Hippocampal formation (tissue), 2 donors: ENCODE measurements around the gene DIMT1.

Experiments used
- DNase-seq, 2 donors: peaks; one replicate each; lab custom pipeline; 2025; lab: John Stamatoyannopoulos, UW

DIMT1 gene

DNA sequence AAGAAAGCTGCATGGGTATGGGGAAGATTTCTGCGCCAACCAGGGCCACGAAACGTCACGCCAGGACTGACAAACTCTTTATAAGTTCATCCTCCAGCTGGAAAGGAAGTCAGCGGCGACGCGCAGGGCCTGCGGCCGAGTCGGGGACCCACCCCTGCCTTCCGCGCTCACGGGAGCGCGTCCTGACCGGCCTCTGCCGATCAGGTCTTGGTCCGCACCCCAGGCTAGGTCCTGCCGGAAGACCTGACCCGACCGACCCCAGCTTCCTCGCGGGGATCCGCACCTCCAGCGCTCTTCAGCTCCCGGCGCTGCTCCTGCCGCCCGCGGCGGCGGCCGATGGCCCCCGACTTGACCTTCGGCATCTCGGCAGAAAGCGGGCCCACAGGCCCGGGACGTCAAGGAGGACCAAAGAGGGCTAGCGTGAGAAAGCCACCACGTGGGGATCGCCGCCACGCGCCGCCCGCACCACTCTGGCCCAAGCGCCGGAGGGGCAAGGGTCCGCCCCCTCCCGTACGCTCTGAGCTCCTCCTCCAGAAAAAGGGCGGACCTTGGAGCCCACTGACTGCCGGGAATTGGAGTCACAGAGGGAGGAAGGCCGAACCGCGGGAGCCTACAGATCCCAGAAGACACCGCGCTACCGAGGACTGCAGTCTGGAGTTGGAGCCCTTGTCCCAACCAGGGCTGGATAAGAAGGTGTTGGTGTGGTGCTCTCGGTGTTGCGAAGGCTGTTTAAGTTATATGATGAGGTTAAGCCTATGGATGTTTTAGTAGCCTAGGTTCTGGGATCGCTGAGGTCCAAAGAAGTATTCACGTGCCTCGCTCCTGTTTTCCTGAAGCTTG, at the start of gene DIMT1:
Gene DIMT1, minus strand, starts transcription at position 495 of the 840 bp plus-strand sequence. Its CDS starts 133 bp downstream, at position 362.
- peak; percentile 95 to 98 for DNase-seq

DNA sequence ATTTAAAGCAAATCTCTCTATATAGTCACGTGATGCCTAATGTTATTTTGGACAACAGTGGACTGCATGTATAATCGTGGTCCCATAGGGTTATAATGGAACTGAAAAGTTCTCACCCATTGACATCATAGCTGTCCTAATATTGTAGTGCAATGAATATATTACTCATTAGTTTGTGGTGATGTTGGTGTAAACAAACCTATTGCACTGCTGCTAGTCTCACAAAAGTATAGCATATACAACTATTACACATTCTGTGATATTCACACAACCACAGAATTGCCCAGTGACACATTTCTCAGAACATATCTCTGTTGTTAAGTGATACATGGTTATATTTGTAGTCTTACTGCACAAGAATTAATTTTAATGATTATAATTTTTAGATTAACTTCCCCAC, 46.6 kb upstream of the DIMT1 start:
- DNase-seq, result no peak

DNA sequence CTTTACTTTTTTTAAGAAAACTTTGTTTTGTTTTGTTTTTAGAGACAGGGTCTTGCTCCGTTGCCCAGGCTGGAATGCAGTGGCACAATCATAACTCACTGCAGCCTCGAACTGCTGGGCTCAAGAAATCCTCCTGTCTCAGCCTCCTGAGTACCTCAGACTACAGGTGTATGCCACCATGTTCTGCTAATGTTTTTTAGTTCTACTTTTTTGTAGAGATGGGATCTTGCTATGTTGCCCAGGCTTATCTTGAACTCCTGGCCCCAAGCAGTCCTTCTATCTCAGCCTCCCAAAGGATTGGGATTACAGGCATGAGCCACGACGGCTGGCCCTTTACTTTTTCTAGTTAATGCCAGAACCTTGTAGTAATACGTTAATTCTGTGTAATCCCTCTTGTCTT, 44.8 kb upstream of the DIMT1 start:
- DNase-seq, result no peak

DNA sequence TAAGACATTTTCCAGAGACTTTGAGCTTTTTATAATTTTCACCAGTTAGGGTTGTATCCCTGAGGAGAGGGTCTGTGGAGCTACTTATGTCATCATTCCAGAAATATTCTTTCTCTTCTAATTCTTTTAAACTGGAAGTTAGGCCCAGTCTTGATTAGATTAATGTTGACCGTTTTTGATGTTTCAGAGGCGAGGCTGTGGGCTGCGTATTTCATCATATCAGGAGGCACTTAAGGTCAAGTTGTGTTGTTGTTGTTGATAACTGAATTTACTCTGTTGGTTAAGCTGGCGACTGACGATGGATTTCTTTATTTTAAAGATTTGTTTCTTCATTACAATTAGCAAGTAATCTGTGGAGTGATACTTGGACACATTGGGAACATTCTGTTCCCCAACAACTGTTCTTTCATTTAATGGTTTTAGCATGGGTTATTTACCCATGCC, 28.9 kb upstream of the DIMT1 start:
- DNase-seq, result no peak

DNA sequence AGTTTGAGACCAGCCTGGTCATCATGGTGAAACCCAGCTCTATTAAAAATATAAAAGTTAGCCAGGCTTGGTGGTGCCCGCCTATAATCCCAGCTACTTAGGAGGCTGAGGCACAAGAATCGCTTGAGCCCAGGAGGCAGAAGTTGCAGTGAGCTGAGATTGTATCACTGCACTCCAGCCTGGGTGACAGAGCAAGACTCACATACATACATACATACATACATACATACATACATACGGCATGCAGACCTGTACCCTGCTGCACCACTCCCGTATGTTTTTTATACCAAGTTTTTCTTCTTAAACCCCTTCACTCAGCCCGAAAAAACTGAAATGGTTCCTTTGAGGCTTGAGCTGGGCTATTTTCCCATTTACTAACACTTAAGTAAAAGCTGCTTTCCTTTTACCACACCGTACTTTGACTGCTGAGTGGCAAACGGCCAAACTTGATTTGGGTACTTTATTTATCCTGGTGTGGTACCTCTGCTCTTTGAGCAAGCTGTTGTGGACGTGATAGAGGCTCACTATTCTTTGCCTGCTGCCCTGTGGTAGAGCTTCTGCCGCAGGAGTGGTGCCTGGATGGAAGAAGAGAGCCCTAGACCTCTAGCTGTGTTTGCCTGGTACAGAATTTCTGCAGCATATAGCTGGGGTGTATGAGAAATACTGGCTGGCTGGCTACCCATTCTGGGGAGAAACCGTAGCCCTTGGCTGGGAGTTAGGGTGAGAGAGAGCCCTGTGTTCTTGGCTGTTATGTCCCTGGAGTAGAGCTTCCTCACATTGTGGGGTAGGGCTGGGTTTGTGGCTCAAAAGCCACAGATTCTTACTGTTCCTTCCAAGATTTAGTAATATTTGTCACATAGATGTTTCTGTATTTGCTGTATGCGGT, 28.3 kb upstream of the DIMT1 start:
- DNase-seq, result no peak

DNA sequence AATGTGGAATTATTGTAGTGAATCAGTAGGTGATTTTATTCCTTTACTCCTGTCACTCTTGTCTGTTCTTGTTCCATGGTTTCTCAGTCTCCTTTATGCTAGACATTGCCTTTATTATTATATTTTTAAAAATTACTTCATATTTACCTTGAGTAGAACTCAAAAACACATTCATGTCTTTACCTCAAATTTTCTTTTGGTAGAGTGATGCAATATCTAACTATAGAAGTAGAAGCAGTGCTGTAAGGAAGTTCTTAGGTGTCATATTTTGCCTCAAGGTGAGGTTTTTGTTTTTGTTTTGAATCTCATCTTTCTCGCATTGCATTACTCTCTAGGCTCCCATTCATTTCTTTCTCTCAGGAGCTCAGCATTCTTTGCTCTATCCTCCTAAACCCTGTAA, 21.1 kb upstream of the DIMT1 start:
- no peak for DNase-seq

DNA sequence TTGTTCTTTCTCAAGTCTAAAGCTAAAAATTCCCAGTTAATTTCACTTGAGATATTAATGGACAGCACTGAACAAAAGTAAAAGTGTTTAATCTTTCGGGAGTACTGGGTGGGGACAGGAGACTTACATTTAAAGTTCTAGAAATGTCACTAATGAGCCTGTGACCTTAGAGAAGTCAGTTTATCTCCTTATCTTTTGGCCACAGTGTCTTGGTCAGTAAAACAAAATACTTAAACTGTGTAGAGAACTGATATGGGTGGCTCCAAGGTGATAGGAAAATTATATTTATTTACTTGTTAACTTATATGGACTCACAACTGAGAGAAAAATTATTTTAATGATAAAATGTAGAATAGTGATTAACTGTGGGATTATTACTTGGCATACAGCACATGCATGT, 17.7 kb upstream of the DIMT1 start:
- no peak for DNase-seq

DNA sequence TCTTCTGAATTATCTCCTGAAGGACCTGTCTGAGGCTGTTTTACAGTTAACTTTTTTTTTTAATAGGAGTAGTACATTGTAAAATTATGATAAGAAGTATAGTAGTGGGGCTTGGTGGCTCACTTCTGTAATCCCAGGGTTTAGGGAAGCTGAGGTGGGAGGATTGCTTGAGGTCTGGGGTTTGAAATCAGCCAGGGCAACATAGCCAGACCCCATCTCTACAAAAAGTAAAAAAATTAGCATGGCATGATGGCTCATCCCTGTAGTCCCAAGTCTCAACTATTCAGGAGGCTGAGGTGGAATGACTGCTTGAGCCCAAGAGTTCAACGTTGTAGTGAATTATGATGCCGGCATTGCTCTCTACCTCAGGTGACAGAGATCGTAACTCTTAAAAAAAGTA, 15.9 kb upstream of the DIMT1 start:
- DNase-seq, result no peak

DNA sequence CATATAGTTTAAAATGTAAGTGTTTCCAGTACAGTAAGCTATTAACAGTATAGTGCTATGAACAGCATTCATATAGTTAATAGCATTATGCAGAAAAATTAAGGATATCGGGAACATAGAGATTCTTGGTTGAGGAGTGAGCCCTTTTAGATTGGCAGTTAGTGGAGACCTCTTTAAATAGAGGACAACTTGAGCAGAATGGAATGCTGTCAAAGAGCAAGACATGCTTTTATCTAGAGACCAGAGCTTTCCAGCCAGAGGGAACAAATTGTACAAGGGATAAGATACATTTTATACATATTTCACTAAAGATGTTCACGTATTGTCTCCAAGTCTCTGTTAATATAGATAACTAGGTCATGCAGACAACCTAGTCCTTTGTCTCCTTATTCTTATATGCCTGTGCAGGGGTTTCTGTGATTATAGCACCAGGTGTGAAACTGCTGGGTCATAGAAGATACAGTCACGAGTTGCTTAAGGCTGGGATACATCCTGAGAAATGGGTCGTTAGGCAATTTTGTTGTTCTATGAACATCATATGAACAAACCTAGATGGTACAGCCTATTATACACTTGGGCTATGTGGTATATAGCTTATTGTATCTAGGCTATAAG, 14.9 kb upstream of the DIMT1 start:
- DNase-seq, result no peak

DNA sequence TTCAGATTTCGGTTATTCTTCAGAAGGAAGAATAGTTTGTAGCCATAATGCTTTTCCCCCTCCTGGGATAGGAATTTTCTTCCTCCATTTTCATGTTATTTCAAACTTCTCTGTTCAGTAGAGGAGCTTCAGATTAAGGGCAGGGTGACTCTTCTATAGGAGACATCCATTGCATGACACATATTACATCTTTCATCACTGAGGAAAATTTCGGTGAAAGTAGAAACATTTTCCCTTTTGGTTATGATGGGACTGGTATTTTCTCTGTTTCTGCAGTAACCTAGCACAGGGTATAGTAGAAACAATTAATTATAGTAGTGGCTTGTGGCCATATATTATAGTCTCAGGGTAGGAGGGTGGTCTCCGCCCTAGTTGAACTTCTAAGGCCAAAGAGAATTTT, 10.0 kb upstream of the DIMT1 start:
- DNase-seq, result no peak

DNA sequence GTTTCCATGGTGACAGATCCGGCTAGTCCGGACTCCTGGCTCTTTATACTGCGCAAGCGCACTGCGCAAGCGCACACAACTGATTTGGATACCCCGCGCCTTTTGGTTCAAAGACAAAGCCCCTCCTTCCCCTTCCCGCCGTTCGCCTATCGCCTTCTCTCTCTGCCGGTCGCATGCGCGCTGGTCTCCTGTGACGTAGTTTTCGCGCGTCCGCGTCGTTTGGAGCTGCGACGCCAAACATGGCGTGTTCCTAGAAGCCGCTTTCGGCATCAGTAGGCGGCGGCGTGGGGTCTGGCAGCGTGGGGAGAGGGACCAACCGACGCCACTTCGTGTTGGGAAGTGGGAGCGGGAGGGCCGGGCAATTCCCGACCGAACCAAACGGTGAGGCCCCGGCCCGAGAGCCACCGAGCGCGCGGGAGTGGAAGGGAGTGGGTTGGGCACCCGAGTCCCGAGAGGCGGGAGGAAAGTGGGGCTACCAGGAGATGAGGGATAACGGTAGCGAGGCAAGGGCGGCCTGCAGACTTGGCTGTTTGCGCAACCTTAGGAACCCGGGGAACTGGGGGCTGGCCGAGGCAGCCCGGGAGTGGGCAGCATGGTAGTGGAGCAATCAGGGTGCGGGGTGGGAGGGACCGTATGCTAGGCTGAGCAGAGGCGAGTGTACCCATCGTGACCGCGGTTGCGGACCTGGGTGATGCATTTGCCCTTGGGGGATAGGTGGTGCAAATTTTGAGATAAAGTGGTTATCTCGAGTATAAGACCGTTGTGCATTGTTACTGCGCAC, 9.0 kb upstream of the DIMT1 start, which contains the start of gene IPO11:
Gene IPO11, plus strand, starts transcription at position 215 of the 781 bp plus-strand sequence. CDS start 24,517 bp downstream, outside the sequence.
- peak; percentile 97 to 98 for DNase-seq

DNA sequence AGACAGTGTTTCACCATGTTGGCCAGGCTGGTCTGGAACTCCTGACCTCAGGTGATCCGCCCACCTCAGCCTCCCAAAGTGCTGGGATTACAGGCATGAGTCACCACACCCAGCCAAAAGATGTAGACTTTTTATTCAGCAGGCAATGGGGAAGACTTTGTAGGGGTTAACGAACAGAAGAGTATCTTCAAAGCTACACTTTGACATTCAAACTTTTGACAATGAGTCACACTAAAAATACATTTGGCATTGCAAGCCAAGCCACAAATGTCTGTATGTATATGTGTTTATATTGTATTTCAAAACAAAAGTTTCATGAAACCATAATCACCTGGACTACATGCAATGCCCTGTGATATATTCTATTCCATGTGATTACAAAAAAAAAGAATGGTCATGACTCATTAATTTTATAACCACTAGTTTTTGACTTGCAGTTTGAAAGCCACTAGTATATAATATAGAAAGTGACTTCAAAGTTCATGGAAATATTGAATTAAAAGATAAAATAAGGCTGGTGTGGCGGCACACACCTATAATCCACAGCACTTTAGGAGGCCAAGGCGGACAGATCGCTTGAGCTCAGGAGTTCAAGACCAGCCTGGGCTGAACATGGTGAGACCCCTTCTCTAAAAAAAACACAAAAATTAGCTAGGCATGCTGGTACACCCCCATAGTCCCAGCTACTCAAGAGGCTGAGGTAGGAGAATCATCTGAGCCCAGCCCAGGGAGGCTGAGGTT, 8.3 kb downstream of the DIMT1 start:
- no peak for DNase-seq

DNA sequence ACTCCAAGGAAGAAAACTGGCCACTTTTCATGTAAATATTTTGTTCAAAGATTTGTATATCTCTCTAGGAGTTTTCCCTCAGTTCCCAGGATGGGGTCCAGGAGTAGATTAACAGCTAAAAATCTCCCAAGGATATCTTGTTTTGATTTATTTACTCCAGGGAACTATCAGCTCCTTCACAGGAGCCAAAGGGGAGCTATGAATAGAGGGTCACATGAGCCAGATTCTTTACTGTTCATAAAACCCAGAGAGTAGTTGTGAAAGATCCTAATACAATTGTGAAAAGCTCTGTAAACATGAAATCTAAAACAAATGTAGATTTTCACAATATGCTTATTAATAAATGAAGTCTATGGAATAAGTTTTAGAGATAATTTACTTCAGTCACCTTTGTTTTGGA, 16.9 kb downstream of the DIMT1 start:
- DNase-seq, result no peak

DNA sequence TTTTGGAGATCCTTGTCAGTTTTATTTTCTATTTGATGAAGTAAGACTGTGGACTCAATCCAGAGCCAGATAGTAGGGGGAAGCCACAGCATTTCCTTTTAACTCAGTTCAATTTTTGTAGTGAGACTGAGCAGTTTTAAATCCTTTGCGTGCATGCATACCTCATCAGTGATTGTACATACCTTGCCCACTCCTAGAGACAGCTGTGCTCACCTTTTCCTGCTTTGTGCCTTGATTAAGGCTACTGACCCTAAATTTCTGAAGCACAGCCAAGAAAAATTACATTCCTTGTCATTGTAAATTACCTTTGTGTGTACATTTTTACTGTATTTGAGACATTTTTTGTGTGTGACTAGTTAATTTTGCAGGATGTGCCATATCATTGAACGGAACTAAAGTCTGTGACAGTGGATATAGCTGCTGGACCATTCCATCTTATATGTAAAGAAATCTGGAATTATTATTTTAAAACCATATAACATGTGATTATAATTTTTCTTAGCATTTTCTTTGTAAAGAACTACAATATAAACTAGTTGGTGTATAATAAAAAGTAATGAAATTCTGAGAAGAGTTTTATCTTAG, 17.8 kb downstream of the DIMT1 start:
- DNase-seq, result no peak

DNA sequence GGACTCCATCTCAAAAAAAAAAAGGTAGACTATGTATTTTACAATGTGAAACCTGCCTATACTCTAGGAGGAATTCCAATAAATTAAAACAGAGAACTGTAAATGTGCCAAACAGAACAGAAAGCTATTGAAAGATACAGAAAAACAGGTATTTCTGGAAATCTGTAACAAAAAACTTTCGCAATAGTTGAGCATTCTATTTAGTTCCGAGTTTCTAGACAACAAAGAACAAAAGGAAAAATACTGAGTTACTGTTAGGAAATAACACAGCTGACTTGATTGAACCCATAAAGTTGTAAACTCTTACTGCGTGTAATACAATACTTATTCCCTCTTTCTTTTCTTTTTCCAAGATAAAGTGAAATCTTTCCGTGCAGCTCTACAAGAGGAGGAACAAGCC, 18.6 kb downstream of the DIMT1 start:
- no peak for DNase-seq

DNA sequence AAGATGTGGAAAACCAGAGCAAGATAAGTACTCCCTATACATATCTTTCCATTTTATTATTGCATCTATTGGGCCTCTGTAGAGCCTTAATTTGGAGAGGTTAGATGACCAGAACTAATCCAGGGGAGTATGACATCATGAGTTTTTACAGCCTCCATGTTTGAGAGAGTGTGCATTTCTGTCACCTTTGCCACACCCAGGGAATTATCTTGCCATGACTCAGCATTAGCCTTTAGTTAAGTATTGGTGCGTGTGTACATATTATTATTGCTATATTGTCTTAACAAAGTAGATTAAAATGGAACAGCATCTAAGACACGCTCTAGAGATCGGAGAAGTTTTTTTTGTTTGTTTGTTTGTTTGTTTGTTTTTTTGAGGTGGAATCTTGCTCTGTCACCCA, 27.6 kb downstream of the DIMT1 start:
- no peak for DNase-seq

DNA sequence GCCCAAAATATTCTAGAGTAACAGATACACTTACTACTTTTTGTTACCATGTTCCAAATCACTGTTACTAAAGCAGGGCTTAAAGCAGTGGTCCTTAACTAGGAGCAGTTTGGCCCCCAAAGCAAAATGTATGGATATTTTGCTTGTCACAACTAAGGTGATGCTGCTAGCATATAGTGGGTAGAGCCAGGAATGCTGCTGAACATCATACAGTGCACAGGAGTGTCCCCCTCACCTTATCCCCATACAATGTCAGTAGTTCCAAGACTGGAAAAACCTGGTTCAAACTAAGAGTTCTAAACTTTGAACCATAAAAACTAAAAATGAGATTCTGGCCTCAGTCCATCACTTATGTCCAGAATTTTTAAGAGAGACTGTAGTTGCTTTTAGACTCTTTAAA, 28.1 kb downstream of the DIMT1 start:
- DNase-seq, result no peak

DNA sequence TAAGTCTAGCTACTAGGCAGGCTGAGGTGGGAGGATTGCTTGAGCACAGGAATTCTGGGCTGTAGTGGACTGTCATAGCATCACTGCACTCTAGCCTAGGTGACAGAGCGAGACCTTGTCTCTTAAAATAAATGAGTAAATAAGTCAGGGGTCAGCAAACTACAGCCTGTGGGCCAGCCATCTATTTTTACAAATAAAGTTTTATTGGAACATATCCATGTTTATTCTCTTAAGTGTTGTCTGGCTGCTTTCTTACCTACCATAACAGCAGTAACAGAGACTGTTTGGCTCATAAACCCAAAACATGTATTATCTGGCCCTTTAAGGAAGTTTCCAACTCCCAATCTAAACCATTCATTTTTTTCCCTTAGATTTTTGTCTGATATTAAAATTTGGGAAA, 29.6 kb downstream of the DIMT1 start:
- DNase-seq, result no peak

DNA sequence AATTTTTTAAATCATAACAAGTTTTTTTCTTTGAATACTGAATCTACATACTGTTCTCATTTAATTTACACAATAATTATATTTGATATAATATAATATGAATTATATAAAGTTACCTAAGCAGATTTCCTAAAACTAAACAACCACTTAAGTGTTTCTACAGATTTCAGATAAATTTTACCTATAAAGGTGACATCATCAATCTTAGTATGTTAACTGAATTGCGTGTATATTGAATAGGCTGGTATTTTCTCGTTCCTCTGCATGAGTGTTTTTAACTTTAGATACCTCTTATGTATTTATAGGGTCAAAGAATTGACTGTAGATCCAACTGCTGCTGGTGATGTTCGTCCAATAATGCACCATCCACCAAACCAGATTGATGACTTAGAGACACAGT, 30.3 kb downstream of the DIMT1 start:
- no peak for DNase-seq

DNA sequence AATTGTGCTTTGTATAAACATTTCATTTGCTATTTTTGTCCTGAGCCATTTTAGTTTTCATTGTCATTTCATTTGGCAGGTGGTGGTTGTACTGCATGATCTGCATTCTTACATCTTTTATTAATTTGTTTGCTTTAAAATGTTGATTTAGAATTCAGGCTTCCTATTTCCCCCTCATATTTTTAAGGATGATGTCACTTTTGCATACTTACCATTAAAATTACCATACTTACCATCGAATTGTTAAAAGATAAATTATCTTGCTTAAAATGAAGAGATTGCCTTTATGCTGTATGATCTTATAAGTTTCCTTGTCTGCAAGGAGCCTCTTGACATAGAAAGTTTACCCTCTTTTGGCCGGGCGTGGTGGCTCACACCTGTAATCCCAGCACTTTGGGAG, 31.1 kb downstream of the DIMT1 start:
- DNase-seq, result no peak

DNA sequence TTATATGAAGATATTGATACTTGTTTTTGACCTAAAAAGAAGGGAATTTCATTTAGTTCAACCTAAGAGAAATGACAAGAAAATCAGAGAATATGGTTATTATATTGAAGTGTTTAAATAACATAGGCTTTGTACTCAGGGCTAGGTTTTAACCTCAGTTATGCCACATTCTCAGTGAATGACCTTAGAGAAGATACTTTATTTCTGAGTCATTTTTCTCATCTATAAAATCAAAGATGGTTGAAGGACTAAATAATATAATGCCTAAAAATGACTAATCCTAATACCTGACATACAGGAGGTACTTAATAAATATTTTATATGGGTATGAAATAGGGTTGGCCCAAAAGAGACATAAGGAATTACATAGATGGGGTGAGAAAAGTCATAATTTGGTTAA, 32.3 kb downstream of the DIMT1 start:
- DNase-seq, result no peak
